HepG2 (cell line): ENCODE data around the gene OSBPL1A. TPM values are rescaled to one million over a fixed set of nuclear protein-coding genes. Genes with fewer than 3 reads are reported as not detected.

Source experiments
- ATAC-seq: fragments of 200-7000 bp; cut with Tn5 transposase; 3 replicates; pipeline ENCODE4 v1.9.1; 2020; ENCODE audit warnings: mild to moderate bottlenecking, moderate library complexity
- BruUV-seq: library from RNA; stranded (reverse); fragments of 400-500 nt; replicated peaks from 2 replicates; lab custom pipeline; 2021; lab: Mats Ljungman, UMichigan
- CTCF ChIA-PET: fragments of 300-600 bp; formaldehyde crosslinking; extraction: SDS; loops from one replicate; lab custom pipeline; 2021; ENCODE audit warnings: low total read pairs, inconsistent platforms, low intra/inter-chr PET ratio; lab: Yijun Ruan, JAX
- POLR2A ChIA-PET: fragments of 350-600 bp; sonication (Branson Sonifier 250); formaldehyde crosslinking; loops from one replicate; lab custom pipeline; 2020; ENCODE audit warnings: antibody characterized with exemption, inconsistent platforms; lab: Yijun Ruan, JAX
- DNase-seq: peaks from one replicate; pipeline ENCODE4 v3.0.0-alpha.2; 2015; ENCODE audit warnings: low spot score
- FAIRE-seq: peaks from 3 replicates; lab custom pipeline; 2011; peaks lifted over from hg19 to GRCh38; lab: Jason Lieb, UNC
- H2AFZ ChIP-seq: one replicate; pipeline ENCODE4 v1.6.1; 2011; ENCODE audit warnings: low read length, inconsistent platforms
- H3K27ac ChIP-seq: fragments of 300-600 bp; 3 replicates; pipeline ENCODE4 v1.8.0; 2011; ENCODE audit warnings: mixed run types, mild to moderate bottlenecking, mixed read lengths, low read length, inconsistent platforms; ENCODE audit not compliant: insufficient read depth; ENCODE audit errors: extremely low read length
- H3K27me3 ChIP-seq, 2 experiments: fragments of 200-600 bp in 1 of 2; 2 replicates in 1 of 2; 3 replicates in 1 of 2; pipeline versions ENCODE4 v1.6.0 to v1.8.0; 2011; ENCODE audit warnings: low read length in 2 of 2, mild to moderate bottlenecking in 2 of 2, moderate library complexity in 2 of 2, inconsistent platforms in 1 of 2; ENCODE audit not compliant: insufficient read depth in 2 of 2, control insufficient read depth in 1 of 2
- H3K36me3 ChIP-seq, 2 experiments: fragments of 200-600 bp in 1 of 2; replicated peaks in 1 of 2; 2 replicates in 1 of 2; 3 replicates in 1 of 2; pipeline versions ENCODE4 v1.5.1 to v1.8.0; 2011; ENCODE audit warnings: low read length in 2 of 2, inconsistent platforms in 1 of 2; ENCODE audit not compliant: insufficient read depth in 2 of 2, control insufficient read depth in 1 of 2
- H3K4me1 ChIP-seq: 2 replicates; pipeline ENCODE4 v1.5.1; 2012; ENCODE audit warnings: low read length, inconsistent platforms; ENCODE audit not compliant: insufficient read depth
- H3K4me2 ChIP-seq: 2 replicates; pipeline ENCODE4 v1.6.0; 2011; ENCODE audit warnings: low read depth, low read length, inconsistent platforms
- H3K4me3 ChIP-seq, 3 experiments: fragments of 200-600 bp in 1 of 3; sonication (generic), shearing (Covaris generic) in 1 of 3; replicated peaks in 1 of 3; 2 replicates each; pipeline ENCODE4 v1.5.1; 2011 to 2016; ENCODE audit warnings: low read length in 3 of 3, inconsistent platforms in 2 of 3, low read depth in 2 of 3, mild to moderate bottlenecking in 2 of 3, control low read depth in 1 of 3, mixed read lengths in 1 of 3; ENCODE audit not compliant: insufficient read depth in 1 of 3
- H3K79me2 ChIP-seq: one replicate; pipeline ENCODE4 v1.6.1; 2011; ENCODE audit warnings: low read length, inconsistent platforms; ENCODE audit not compliant: insufficient read depth
- H3K9ac ChIP-seq: 2 replicates; pipeline ENCODE4 v1.6.0; 2011; ENCODE audit warnings: mild to moderate bottlenecking, low read depth, low read length, inconsistent platforms; ENCODE audit not compliant: insufficient read depth
- H3K9me3 ChIP-seq: 2 replicates; pipeline ENCODE4 v1.5.1; 2012; ENCODE audit warnings: mild to moderate bottlenecking, low read length
- H4K20me1 ChIP-seq: 2 replicates; pipeline ENCODE4 v1.6.0; 2011; ENCODE audit warnings: inconsistent platforms, mild to moderate bottlenecking, low read length, moderate library complexity; ENCODE audit not compliant: insufficient read depth
- ZNF547 ChIP-seq: sonication (generic); formaldehyde crosslinking; IDR thresholded peaks from 2 replicates; pipeline ENCODE4 v1.5.1; 2020; ENCODE audit warnings: mild to moderate bottlenecking, missing genetic modification reagents
- WGBS: methylation state at CpG from one replicate; pipeline ENCODE4 v1.1.6; 2017; ENCODE audit warnings: low lambda C conversion rate; 5-methylcytosine and 5-hydroxymethylcytosine counted together
- in situ Hi-C: cut with HindIII; loops from 2 replicates; pipeline ENCODE4 v1.10.0; 2017; ENCODE audit warnings: low pct_unique_long_range_greater_than_20kb; ENCODE audit not compliant: extremely low pct_ligation_motif_present
- intact Hi-C: fragments of 100-400 bp; cut with micrococcal nuclease; formaldehyde crosslinking; loops from one replicate; pipeline ENCODE4 v1.10.0; 2022; ENCODE audit not compliant: unreplicated experiment
- polyA plus RNA-seq, 8 experiments: library from polyadenylated mRNA; depleted of rRNA in 3 of 8; stranded (reverse) in 7 of 8; unstranded in 1 of 8; fragments of >200 nt; fragmentation: Illumina TruSeq in 4 of 8; extraction: Trizol in 4 of 8; gene quantifications; 2 replicates each; pipeline versions ENCODE4 v1.2.1 to v1.2.3, GENCODE V29; 2011 to 2016; ENCODE audit warnings: low read depth in 4 of 8, missing spikeins in 1 of 8, mixed read lengths in 1 of 8; ENCODE audit not compliant: insufficient read depth in 1 of 8
- total RNA-seq, 5 experiments: library from RNA; depleted of rRNA; stranded (reverse); fragments of >200 nt; fragmentation: Illumina TruSeq; extraction: Trizol; gene quantifications; 2 replicates each; pipeline ENCODE4 v1.2.3, GENCODE V29; 2016; ENCODE audit warnings: low read depth in 1 of 5
- TF ChIP-seq, protein P1 (sequence below): sonication (generic); formaldehyde crosslinking; IDR thresholded peaks from 2 replicates; pipeline ENCODE4 v1.9.0; 2021; ENCODE audit warnings: mild to moderate bottlenecking, missing genetic modification reagents
- TF ChIP-seq, protein P2 (sequence below): sonication (generic); formaldehyde crosslinking; IDR thresholded peaks from 2 replicates; pipeline ENCODE4 v1.4.0; 2020; ENCODE audit warnings: missing genetic modification reagents, borderline replicate concordance

Gene OSBPL1A
- total and polyA plus RNA-seq, 2 of the 13 experiments (the other 11 are each of a cell fraction or from before 2014, with no cell fraction given), result 0.02 TPM; not detected in 1

DNA sequence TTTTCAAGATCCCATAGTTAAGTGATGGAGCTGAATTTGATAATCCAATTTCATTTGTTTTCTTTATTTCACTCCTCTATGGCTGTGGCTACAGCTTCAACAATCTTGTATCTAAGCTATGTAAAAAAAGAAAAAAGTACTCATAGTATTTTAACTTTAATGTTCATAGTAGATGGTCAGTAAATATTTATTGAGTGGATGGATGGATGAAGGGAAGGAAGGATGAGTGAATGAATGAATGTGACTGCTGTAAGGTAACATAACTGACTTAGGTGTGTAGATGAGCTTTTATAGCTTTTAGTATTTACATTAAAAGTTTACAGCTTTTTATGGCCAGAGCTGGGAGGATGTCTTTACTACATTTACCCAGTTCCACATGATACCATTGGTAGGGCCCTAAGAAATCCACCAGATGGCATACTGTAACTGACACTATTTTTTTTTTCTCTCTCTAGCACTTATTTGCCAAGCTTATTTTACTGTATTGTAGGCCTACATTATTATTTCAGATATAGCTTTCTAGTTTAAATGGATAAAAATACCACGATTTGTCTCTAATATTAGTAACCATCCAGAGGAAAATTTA is 49.4 kb upstream of the OSBPL1A start:
- 28% methylated on average over 1 of the region's 1 CpG for WGBS
- Histone ChIP-seq H3K9me3 (no peaks in the 10 kb centered on the region), H3K79me2 (no peaks in the 10 kb centered on the region)
- TF ChIP-seq ZNF547 (CRISPR knock-in tag), result no peak
- TF ChIP-seq, protein P1, sequence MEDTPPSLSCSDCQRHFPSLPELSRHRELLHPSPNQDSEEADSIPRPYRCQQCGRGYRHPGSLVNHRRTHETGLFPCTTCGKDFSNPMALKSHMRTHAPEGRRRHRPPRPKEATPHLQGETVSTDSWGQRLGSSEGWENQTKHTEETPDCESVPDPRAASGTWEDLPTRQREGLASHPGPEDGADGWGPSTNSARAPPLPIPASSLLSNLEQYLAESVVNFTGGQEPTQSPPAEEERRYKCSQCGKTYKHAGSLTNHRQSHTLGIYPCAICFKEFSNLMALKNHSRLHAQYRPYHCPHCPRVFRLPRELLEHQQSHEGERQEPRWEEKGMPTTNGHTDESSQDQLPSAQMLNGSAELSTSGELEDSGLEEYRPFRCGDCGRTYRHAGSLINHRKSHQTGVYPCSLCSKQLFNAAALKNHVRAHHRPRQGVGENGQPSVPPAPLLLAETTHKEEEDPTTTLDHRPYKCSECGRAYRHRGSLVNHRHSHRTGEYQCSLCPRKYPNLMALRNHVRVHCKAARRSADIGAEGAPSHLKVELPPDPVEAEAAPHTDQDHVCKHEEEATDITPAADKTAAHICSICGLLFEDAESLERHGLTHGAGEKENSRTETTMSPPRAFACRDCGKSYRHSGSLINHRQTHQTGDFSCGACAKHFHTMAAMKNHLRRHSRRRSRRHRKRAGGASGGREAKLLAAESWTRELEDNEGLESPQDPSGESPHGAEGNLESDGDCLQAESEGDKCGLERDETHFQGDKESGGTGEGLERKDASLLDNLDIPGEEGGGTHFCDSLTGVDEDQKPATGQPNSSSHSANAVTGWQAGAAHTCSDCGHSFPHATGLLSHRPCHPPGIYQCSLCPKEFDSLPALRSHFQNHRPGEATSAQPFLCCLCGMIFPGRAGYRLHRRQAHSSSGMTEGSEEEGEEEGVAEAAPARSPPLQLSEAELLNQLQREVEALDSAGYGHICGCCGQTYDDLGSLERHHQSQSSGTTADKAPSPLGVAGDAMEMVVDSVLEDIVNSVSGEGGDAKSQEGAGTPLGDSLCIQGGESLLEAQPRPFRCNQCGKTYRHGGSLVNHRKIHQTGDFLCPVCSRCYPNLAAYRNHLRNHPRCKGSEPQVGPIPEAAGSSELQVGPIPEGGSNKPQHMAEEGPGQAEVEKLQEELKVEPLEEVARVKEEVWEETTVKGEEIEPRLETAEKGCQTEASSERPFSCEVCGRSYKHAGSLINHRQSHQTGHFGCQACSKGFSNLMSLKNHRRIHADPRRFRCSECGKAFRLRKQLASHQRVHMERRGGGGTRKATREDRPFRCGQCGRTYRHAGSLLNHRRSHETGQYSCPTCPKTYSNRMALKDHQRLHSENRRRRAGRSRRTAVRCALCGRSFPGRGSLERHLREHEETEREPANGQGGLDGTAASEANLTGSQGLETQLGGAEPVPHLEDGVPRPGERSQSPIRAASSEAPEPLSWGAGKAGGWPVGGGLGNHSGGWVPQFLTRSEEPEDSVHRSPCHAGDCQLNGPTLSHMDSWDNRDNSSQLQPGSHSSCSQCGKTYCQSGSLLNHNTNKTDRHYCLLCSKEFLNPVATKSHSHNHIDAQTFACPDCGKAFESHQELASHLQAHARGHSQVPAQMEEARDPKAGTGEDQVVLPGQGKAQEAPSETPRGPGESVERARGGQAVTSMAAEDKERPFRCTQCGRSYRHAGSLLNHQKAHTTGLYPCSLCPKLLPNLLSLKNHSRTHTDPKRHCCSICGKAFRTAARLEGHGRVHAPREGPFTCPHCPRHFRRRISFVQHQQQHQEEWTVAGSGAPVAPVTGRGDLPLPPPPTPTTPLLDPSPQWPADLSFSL (CRISPR knock-in tag), result no peak
- TF ChIP-seq, protein P2, sequence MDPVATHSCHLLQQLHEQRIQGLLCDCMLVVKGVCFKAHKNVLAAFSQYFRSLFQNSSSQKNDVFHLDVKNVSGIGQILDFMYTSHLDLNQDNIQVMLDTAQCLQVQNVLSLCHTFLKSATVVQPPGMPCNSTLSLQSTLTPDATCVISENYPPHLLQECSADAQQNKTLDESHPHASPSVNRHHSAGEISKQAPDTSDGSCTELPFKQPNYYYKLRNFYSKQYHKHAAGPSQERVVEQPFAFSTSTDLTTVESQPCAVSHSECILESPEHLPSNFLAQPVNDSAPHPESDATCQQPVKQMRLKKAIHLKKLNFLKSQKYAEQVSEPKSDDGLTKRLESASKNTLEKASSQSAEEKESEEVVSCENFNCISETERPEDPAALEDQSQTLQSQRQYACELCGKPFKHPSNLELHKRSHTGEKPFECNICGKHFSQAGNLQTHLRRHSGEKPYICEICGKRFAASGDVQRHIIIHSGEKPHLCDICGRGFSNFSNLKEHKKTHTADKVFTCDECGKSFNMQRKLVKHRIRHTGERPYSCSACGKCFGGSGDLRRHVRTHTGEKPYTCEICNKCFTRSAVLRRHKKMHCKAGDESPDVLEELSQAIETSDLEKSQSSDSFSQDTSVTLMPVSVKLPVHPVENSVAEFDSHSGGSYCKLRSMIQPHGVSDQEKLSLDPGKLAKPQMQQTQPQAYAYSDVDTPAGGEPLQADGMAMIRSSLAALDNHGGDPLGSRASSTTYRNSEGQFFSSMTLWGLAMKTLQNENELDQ (CRISPR knock-in tag), result no peak
- TF ChIP-seq, all 625 proteins: peak for 0
- no peaks in the 10 kb centered on the region for H3K4me1 ChIP-seq
- H3K27ac ChIP-seq, result no peak overlapping the region
- no peaks in the 10 kb centered on the region for H3K27me3 ChIP-seq
- ATAC-seq, result no peak
- DNase-seq, result no peak
- H3K4me3 ChIP-seq, result no peak overlapping the region
- peaks cover 0 to 5% of the 10 kb centered on the region in 2 experiments; a peak in 1 of 5 replicates for H3K36me3 ChIP-seq
- intact Hi-C loops, result no loop called here
- CTCF ChIA-PET, result no interaction called here
- no TSS peak for BruUV-seq
- in situ Hi-C loops, result no loop called here
- no peak for FAIRE-seq
- POLR2A ChIA-PET, result no interaction called here
- no peak overlapping the region for H3K4me2 ChIP-seq
- no peak overlapping the region for H3K9ac ChIP-seq
- H2AFZ ChIP-seq, result no peak overlapping the region
- H4K20me1 ChIP-seq, result no peaks in the 10 kb centered on the region
